Measurements from ENCODE around the gene MKLN1.
"Not testable (repeated sequence)": the region's sequence is repeated elsewhere in the genome, so short reads cannot be mapped to it uniquely, and the experiment has no call there.

The MKLN1 gene

DNA sequence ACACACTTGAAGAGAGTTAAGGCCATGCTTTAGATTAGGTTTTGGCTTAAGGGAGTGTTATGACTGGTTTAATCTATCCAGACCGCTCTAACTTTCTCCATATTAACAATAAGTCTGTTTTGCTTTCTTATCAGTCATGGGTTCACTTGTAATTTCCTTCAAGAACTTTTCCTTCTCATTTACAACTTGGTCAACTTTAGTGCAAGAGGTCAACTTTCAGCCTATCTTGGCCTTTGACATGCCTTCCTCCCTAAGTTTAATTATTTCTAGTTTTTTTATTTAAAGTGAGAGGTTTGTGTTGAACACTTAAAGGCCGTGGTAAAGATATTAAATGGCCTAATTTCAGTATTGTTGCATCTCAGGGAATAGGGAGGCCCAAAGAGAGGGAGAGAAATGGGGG, 75.6 kb downstream of the MKLN1 start:
- no peak for DNase-seq

DNA sequence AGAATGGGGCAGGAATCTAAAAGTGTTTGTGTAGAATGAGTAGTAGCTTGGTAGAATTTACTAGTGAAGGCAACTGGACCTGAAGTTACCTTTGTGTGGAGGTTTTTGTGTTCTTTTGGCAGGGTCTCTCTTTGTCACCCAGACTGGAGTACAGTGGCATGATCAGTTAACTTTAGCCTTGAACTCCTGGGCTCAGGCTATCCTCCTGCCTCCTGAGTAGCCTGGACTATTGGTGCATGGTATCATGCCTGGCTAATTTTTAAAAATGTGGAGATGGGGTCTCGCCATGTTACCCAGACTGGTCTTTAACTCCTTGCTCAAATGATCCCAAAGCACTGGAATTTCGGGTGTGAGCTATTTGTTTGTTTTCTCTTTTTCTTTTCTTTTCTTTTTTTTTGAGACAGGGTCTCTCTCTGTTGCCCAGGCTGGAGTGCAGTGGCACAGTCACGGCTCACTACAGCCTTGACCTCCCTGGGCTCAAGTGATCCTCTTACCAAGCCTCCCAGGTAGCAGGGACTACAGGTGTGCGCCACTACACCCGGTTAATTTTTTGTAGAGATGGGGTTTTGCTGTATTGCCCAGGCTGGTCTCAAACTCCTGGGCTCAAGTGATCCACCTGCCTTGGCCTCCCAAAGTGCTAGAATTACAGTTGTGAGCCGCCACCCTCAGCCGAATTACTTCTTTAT, 76.7 kb downstream of the MKLN1 start:
- no peak for DNase-seq

DNA sequence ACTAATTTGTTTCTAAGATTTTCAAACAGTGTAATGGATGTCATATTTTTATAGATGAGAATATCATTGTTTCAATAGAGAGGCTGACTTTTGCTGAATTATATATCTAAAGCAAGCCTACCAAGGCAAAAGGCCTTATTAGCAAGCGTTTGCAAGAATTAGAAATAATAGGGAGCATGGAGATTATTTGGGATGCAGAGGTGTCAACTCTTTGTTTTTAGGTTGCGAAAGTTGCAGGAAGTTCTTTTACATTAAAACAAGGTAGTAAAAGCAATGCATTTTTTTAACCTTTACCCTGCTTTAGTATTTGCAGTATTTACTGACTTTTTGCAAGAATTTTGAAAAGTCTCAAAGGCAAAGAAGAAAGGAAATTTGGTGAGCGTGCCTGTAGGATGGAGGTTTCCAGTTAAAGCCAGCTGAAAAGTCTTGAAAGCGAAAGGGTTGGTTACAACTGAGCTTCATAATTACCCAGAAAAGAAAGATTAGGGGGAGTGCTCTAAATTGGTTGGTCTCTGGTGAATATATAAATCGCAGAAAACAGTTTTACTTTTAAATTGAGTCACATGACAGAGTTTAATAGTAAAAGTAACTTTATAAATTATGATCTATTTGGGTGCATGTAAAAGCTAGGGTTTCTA, 81.6 kb downstream of the MKLN1 start:
- DNase-seq: no peak

DNA sequence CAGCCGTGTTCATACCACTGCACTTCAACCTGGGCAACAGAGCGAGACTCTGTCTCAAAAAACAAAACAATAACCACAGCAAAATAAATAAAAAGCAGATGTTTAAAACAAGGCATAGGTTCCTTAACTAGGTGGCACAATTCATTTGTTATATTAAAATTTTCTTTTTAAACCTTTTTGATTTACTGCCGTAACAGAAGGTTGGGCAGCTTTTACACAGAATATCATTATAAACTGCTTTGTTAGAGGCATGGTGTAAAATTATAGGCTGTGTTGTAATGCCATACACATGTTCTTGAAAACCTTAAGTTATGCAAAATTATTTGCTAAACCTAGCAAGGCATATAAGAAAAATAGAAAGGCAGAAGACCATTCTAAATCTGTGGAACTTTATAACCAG, 84.4 kb downstream of the MKLN1 start:
- DNase-seq: no peak

DNA sequence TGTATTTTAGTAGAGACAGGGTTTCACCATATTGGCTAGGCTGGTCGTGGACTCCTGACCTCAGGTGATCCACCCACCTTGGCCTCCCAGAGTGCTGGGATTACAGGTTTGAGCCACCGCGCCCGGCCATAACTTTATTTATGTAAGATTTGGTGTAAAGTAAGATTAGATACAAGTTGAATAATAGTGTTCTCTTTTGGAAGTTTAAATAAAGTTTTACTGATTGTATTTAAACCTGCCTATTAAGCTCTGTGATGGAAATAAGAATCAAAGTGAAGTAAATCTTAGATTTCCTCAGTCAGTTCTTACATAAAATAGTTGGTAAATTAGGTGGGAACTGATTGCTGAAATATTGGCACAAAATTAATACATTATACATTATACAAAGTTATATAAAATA, 86.0 kb downstream of the MKLN1 start:
- no peak for DNase-seq

DNA sequence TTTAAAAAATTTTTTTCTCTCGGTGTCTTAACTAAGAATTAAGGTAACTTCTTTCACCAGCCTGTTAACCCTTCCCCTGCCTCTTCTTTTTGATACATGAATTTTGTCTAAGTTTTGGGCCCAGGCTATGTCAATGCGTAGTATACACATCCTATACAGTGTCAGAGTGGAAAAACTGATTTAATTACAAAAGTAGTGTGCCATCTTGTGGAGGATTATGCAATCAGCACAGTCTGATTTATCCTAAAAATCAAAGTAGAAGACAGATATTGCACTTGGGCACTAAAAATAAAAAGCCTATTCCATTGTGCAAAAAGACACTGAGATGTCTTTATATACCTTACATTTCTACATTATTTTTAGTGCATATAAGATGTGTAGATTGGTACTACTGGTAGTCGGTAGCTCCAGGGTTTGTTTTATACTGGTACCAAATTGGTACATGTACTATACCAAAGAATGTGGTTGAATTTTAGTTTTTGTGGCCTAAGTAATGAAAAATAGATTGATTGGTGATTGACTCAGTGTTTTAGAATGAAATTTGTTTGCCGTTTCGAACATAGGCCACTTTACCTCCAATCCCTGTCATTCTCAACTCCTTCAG, 96.6 kb downstream of the MKLN1 start:
- DNase-seq: no peak

DNA sequence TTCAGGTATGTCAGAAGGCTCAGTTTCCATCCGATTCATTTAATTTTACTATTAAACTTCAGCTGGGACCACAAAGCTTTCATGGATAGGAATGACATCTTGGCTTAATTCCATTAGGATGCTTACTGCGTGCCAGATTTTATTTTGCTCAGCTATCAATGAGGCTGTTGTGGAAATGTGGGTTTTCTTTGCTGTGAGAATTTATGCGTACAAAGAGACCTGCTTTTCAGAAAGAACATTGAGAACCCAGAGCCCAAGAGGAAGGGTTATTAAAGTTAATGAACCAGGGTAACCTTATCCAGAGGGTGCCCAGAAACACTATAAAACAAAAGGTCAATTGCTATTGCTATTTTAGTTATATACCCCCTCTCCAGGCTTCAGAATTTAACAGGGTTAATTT, 98.3 kb downstream of the MKLN1 start:
- DNase-seq: no peak

DNA sequence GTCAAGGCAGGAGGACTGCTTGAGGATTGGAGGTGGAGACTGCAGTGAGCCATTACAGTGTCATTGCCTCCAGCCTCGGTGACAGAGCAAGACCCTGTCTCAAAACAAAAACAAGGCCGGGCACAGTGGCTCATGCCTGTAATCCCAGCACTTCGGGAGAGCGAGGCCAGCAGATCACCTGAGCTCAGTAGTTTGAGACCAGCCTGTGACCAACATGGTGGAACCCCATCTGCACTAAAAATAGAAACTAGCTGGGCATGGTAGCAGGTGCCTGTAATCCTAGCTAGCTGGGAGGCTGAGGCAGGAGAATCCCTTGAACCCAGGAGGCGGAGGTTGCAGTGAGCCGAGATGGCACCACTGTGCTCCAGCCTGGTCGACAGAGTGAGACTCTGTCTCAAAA, 103.2 kb downstream of the MKLN1 start:
- DNase-seq: peak; percentile 38

DNA sequence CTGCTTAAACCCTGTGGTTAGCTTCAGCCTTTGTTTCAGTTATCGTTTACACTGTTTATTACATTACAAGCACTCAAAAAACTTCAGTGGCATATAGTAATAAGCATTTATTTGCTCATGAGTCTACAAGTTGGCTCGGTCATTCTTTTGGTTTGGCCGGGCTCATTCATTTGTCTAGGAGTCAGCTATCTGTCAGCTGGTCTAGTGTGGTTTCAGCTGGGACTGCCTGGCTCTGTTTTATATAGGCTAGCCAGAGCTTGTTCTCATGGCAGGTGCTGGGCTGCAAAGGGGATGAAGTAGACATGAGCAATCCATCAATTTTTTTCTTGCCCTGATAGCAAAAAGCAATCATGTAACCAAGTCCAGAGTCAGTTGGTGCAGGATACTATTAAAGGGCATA, 103.6 kb downstream of the MKLN1 start:
- peak; percentile 93 for DNase-seq

DNA sequence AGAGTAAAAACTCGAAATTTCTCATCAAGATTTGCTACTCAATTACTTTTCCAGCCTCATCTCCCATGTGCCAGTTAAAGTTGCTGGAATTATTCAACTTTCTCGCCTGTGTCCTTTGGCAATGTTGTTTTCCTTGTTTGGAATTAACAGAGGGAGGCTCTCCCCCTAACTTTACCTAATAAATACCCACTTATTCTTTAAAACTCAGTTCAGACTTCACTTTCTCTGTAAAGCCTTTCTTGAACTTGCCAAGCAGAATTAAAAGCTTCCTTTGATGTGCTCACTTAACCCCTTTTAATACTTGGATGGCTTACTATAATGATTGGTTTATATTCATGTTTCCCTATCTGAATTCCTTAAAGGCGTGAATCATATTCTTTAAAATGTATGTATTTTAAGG, 104.1 kb downstream of the MKLN1 start:
- DNase-seq: no peak

DNA sequence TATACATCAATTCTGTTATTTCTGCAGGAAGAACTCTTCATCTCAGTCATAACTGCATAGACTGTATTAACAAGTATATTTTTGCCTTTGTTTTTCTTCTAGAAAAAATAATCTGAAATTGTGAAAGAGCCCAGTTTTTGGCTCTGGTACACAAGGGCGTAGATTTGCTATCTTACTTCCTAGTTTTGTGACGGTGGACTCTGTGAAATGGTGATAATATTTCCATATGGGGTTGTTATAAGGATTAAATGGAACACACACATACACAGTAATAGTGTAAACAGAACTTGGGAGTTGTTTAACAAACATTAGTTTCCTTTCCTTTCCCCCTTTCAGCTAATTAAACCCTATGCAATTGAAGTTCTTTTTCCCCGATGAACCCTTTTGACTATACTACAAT, 108.7 kb downstream of the MKLN1 start:
- no peak for DNase-seq

DNA sequence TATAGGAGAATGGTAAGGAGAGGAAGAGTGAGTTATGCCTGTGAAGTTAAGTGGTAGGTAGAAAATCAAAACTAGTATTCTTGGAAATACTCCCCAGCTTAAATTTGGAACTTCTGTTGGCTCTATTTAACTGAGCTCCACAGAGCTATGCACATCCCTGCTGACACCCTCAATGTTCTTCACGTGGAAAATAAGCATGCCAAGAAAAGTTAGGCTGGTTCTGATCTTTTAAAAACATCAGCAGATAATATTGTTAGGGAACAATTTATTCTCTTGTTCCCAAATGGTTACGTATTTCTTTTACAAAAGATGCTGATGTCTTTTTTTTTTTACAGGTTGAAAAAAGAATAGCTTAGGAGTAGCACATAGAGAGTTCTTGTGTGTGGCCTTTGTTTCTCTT, 111.3 kb downstream of the MKLN1 start:
- DNase-seq: no peak

DNA sequence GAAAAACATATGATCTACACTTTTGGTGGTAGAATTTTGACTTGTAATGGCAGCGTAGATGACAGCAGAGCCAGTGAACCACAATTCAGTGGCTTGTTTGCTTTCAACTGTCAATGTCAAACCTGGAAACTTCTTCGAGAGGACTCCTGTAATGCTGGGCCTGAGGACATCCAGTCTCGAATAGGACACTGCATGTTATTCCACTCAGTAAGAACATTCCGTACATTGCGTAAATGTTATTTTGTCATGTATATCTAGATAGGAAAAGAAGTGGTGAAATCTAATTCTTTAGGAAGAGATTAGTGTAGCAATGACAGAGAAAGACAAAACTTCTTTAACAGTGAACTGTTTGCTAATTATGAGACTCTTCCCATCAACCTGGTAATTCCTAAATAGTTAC, 115.8 kb downstream of the MKLN1 start:
- no peak for DNase-seq

DNA sequence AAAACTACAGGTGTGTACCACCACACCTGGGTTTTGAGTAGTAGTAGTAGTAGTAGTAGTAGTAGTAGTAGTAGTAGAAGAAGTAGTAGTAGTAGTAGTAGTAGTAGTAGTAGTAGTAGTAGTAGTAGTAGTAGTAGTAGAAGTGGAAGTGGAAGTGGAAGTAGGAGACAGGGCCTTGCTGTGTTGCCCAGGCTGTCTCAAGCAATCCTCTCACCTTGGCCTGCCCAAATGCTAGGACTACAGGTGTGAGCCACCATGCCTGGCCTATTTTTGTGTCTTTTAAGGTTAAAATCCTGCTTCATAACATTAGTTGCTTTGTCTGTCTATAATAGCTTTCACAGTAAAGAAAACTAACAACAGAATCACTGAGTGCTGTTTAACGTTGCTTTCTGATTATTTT, 117.0 kb downstream of the MKLN1 start:
- no peak for DNase-seq

DNA sequence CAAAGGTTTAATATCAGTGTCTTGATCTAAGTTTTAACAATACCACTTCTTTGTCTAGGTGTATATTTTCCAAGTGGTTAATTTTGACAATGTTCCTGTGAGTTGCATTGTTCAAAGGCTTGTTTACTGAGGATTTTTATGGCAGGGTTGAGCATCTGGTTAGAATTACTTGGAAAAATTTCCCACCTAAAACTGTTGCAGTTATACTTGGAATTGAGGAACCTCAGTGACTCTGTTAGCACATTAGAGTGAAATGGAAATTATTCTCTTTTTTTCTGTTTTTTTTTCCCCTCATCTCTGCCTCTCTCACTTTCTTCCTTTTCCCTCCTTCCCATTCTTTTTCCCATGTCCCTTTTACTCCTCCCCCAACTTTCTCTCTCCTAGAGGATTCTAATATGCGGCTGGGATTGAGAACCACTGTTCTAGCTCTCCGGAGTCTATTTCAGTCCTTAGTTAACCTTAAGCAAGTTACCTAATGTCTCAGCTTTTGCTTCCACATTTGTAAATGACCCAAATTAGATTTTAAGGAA, 121.8 kb downstream of the MKLN1 start:
- DNase-seq: no peak

DNA sequence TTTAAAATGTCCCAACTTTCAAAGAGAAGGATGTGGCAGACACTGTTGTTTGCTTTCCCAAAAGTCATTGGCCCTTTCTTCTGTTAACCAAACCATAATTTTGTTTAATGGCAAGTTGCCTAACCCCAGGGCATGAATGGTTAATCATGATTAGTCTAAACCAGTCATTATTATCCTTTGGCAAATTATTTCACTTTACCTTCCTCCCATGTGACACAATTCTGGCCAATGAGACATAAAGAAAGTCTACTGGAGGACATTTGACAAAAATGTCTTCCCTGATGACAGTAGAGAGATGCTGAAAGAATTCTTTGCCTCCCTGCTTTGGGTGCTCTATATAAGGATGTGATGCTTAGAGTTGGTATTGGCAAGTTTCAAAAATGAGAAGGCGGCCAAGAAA, 126.8 kb downstream of the MKLN1 start:
- no peak for DNase-seq

DNA sequence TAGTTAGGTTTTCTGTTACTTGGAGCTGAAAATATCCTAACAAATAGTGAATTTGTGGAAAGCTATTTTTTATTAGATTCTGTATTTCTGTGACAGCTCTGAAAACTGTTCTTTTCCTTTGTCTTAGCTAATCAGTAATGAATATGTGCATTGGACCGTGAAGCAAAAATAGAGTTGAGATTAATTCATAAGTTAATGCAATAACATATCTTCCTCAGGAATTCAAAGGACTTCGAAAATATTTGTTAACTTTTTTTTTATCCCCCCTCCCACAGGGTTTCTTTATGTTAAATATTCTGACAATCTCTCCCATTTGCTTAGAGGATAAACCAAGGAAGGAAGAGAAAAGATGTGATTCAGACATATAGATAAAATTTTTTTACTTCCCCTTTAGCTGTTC, 127.3 kb downstream of the MKLN1 start:
- no peak for DNase-seq

DNA sequence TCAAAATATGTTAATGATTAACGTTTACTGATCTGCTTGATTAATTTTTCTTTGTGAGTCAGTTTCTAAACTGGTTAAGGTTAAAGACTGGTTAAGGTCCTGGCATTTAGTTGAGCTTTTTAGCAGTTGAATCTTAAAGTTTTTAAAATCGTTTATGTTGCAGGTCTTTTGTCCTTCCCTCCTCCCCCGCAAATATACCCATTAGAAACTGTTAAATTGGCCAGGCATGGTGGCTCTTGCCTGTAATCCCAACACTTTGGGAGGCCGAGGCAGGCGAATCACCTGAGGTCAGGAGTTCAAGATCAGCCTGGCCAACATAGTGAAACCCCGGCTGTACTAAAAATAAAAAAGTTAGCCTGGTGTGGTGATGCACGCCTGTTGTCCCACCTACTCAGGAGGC, 127.9 kb downstream of the MKLN1 start:
- no peak for DNase-seq

DNA sequence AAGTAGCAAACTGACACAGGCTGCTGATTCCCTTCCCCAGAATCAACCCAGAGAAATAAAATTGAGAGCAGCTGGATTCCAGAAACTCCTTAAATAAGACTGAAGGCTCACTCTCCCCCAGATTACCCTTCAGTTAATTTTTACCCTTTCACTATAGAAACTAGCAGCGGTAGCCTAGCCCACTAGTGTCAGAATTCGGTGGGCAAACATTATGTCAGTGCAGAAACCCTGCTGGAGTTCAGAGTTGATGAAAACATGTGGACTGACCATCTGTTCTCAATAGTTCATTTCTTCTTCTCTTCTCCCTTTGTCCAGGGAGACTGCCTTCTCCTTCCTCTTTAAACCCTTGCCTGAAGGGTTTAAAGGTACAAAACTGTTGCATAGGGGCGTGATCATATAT, 128.7 kb downstream of the MKLN1 start:
- no peak for DNase-seq

DNA sequence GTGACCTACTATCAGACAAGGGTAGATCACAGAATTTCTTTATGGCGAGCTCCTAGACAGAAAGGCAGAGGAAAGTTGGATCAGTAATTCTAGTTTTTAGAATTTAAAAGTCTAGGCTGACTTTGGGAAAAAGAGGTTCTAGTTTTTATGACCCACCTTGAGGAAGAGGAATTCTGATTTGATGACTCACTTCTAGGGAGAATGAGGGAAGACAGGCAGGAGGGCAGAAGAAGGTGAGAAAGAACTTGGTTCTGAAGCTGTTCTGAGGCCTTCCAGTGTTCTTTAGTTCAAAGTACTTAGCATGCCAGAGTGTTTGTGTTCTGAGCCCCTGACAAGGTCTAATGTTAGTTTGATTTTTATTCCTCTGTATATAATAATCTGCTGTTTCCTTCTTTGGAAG, 131.6 kb downstream of the MKLN1 start:
- DNase-seq: no peak

DNA sequence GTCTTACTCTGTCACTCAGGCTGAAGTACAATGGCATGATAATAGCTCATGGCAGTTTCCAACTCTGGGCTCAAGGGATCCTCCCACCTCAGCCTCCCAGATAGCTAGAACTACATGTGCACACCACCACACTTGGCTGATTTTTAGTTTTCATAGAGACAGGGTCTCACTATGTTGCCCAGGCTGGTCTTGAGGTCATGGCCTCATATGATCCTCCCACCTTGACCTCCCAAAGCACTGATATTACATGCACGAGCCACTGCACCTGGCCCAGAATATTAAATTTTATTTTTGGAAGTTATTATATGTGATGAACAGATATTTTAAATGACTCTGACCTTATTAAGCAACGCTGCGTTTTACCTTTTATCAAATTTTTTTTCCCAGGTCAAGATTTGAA, 134.4 kb downstream of the MKLN1 start:
- DNase-seq: no peak

DNA sequence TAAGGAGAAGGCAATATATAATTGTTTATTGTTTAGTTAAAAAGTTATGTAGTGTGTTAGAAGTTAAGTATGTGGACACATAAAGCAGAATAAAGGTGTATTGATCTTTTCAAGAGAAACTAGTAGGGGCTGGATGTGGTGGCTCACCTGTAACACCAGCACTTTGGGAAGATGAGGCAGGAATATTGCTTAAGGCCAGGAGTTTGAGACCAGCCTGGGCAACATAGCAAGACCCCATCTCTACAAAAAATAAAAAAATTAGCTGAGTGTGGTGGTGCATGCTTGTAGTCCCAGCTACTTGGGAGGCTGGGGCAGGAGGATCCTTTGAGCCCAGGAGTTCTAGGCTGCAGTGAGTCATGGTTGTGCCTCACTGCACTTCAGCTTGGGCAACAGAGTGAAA, 135.0 kb downstream of the MKLN1 start:
- not testable (repeated sequence) for DNase-seq

DNA sequence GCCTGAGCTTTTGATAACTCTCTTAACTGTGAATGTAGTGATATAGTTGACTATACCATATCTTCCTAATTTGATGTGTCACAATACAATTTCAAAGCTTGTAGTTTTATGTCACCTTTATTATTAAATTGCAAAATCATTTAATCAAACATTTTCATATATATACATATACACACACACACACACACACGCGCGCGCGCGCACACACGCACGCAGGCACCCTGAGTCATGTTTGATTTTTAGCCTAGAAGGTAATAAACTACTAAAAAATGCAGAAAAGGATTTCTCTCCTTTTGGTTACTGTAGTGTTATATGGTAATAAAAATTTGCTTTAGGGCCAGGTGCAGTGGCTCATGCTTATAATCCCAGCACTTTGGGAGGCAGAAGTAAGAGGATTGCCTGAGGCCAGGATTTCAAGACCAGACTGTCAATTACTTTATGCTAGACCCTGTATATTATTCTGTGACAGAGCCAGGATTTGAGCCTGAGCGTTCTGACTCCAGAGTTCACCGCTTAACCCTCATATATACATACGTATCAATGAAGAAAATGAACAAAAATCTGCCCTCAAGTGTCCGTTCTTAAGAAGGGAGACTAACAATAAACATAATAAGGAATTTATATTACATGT, 139.2 kb downstream of the MKLN1 start:
- DNase-seq: no peak

DNA sequence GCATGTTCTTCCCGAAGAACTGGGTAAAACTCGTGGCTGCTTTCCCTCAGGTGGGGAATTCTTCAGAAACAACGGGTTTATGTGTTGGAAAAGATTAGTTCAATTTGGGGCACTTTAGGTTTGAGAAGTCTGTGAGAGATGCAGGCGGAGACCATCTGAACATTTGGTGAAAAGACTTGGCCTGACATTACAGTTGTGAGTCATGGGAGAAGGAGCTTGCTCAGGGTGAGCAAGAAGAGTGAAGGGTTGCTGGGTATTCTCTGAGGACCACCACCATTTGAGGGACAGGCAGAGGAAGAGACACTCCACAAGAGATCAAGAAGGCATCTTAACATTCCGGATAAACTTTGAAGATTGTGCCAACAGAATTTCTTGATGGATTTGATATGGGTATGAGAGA, 140.1 kb downstream of the MKLN1 start:
- no peak for DNase-seq
